ENCODE results near the gene SUSD3. TPM values are rescaled to one million over a fixed set of nuclear protein-coding genes. Genes with fewer than 3 reads are reported as not detected.
"Not testable (repeated sequence)": the region's sequence is repeated elsewhere in the genome, so short reads cannot be mapped to it uniquely, and the experiment has no call there.

SUSD3 gene
- total RNA-seq, 4 donors from 2014 or later: 2.8 to 8.1 (median 5.6) TPM

GRCh38 chr9:93012963-93013855 lies 45.3 kb upstream of the SUSD3 start:
- intact Hi-C loops (cut with DNase I; ENCODE audit: low total_unique reads): no loop called here
- WGBS, 2 donors: 90 to 98% methylated on average over 14 of the region's 14 CpGs
- DNase-seq (ENCODE audit: low spot score in 2 of 2): peak in 1 of 2 donors; percentile 66
- H3K4me3 ChIP-seq (ENCODE audit: low read depth, poor library complexity, severe bottlenecking): no peak overlapping the region
- TF ChIP-seq CTCF (IDR thresholded peaks at IDR 0.05): no peak
- TF ChIP-seq POLR2A (IDR thresholded peaks at IDR 0.05): no peak

GRCh38 chr9:93013856-93014582 lies 44.5 kb upstream of the SUSD3 start:
- peak in 1 of 2 donors; percentile 71 for DNase-seq (ENCODE audit: low spot score in 2 of 2)
- H3K4me3 ChIP-seq (ENCODE audit: low read depth, poor library complexity, severe bottlenecking): no peak overlapping the region
- 69 to 79% methylated on average over 13 of the region's 13 CpGs for WGBS, 2 donors
- no peak for TF ChIP-seq CTCF (IDR thresholded peaks at IDR 0.05)
- no peak for TF ChIP-seq POLR2A (IDR thresholded peaks at IDR 0.05)
- intact Hi-C loops (cut with DNase I; ENCODE audit: low total_unique reads): no loop called here

- DNase-seq (ENCODE audit: low spot score in 2 of 2); intact Hi-C loops (cut with DNase I; ENCODE audit: low total_unique reads); H3K4me3 ChIP-seq (ENCODE audit: low read depth, poor library complexity, severe bottlenecking): not testable (repeated sequence)
- 74 to 76% methylated on average over 10 of the region's 10 CpGs for WGBS, 2 donors
These were observed 43.3 kb upstream of the SUSD3 start for GRCh38 chr9:93015190-93015589.

GRCh38 chr9:93017621-93018020 lies 40.9 kb upstream of the SUSD3 start:
- 95 to 96% methylated on average over 9 of the region's 9 CpGs for WGBS, 2 donors
- no peak for TF ChIP-seq CTCF (IDR thresholded peaks at IDR 0.05)
- TF ChIP-seq POLR2A (IDR thresholded peaks at IDR 0.05): no peak
- H3K4me3 ChIP-seq (ENCODE audit: low read depth, poor library complexity, severe bottlenecking): no peak overlapping the region
- intact Hi-C loops (cut with DNase I; ENCODE audit: low total_unique reads): no loop called here
- peak in 1 of 2 donors; percentile 63 for DNase-seq (ENCODE audit: low spot score in 2 of 2)

- no peak overlapping the region for H3K4me3 ChIP-seq (ENCODE audit: low read depth, poor library complexity, severe bottlenecking)
- 95 to 97% methylated on average over 11 of the region's 11 CpGs for WGBS, 2 donors
- intact Hi-C loops (cut with DNase I; ENCODE audit: low total_unique reads): no loop called here
- DNase-seq (ENCODE audit: low spot score in 2 of 2): no peak
- TF ChIP-seq POLR2A (IDR thresholded peaks at IDR 0.05): no peak
- TF ChIP-seq CTCF (IDR thresholded peaks at IDR 0.05): no peak
These were observed 38.4 kb upstream of the SUSD3 start for GRCh38 chr9:93020151-93020550.
